ENCODE results near the gene CACNA1D.

The CACNA1D gene

DNA sequence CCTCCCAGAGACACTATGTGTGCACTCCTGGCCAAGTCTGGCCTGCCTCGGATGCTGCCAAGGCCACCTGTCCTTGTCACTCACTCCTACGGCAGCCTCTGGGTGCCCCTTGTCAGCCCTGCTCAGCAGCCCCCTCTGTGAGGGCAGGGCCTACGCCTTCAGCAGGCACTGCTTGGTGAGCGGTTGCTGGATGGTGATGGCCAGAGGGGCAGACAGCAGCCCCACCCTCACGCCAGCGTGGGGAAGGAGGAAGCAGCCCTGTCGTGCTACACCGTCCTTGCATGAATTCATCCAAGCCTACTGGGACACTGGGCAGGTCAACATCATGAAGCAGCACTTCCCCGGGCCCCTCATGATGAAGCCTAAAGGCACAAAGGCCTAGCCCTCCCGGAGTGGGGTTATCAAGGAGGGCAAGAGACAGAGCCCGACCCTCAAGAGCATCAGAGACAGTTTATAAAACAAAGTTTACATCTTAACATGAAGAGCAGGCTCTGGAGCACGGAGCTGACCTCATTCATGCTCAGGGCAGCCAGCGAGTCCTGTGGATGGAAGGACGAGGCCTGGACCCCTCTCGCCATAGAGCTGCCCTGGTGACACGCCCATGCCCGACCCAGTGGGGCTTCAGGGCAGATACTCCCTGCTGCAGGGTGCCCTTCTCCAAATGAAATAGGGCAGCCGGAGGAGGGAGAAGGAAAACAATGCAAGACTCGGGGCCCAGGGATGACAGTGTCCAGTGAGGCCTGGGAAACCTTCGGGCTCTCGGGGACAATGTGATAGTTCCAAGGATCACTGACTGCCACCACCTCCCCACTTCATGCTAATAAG lies 326.6 kb downstream of the CACNA1D start:
- no peak for DNase-seq (ENCODE audit: low read depth in 2 of 2)

DNA sequence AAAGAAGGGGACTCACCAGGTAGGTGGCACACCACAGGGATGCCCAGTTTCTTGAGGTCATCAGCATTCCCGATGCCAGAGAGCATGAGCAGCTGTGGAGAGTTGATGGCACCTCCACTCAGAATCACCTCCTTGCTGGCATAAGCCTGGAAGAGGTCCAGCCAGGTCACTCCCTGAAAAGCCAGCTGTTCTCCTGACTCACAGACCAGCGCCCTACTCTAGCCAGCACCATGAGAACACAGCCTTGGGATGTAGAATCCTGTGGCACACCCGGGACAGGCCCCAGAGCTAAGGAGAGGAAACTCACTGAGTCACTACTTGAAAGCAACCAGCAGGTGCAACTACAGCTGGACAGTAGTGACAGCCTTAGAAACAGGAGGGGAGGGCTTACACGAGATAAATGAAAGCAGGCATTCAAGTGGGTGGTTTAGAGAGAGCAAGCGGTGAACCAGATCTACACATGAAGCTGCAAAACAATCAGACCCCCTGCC lies 327.3 kb downstream of the CACNA1D start:
- no peak for DNase-seq (ENCODE audit: low read depth in 2 of 2)

DNA sequence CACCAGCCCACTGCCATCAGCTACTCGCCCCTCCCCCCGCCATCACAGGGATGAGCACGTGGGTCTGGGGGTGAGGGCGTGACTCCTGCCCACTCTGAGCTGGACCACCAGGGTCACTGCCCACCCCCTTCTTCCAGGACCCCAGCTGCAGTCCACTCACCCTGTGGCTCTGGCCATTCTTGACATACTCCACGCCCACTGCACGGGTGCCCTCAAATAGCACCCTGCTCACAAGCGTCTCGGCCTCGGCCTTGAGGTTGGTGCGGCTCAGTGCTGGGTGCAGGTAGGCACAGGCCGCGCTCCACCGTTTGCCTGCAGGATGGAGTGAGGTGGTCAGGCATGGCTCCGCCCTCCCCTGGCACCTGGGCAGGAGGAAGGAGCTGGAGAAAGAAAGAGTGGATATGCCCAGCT lies 327.9 kb downstream of the CACNA1D start:
- no peak for DNase-seq (ENCODE audit: low read depth in 2 of 2)

DNA sequence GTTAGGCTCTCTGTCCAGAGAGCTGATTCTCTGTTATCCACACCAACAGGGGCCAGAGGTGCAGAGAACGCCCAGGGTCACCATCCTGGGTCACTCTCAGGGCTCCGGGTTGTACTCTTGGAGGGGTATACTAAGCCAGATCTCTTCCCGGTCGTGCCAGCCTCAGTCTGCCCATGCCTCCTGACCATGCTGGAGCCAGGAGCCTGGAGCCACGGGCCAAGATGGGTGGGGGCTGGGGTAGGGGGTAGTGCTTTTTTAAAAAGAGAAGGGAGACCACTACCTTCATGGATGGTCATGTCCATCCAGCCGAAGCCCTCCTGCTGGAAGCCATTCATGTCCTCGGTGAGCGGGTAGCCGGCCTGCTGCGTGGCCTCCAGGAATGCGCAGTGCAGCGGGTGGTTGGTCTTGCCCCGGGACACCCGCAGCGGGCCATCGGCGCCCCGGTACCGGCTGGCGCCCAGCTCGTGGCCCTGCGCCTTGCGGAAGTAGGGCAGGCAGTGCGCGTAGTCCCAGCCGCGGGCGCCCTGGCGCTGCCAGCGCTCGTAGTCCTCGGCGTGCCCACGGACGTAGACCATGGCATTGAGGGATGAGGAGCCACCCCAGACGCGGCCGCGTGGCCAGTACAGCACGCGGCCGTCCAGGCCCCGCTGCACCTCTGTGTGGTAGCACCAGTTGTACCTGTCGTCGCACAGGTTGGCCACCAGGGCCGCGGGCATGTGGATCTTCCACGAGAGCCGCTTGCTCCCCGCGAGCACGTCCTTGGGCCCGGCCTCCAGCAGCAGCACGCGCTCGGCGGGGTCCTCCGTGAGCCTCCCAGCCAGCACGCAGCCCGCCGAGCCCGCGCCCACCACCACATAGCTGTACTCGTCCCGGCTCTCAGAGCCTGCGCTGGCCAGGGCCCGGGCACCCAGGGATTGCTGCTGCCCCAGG lies 328.9 kb downstream of the CACNA1D start:
- DNase-seq (ENCODE audit: low read depth in 2 of 2) = no peak

DNA sequence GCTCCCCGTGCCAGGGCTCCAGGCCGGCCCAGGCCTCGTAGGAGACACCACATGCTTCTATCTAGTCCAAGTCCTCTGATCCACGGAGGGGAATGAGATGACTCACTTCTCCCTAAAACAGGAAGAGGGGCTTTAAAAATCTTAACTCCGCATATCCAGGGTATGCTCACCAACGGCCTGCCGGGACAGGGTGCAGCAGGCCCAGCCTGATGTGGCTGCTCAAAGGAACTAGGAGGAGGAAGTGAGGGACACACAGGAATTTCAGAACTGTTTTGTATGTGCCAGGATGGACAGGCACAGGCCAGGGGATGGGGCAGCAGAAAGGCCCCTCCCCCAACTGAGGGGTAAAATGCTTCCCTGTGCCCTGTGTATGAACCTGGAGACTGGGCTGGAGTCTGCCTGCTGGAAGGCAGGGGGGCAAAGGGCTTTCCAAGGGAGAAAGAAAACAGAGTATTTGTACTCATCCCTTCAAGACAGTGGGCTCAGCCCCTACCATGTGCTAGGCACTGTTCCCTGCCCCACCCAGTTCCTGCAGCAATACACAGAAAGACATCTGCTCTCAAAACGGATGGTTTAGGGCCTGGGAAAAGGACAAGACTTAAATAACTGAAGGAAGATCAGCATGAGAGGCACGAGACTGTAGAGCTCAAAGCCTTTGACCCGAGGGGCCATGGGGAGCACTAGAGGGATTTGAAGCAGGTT lies 329.7 kb downstream of the CACNA1D start:
- no peak for DNase-seq (ENCODE audit: low read depth in 2 of 2)

DNA sequence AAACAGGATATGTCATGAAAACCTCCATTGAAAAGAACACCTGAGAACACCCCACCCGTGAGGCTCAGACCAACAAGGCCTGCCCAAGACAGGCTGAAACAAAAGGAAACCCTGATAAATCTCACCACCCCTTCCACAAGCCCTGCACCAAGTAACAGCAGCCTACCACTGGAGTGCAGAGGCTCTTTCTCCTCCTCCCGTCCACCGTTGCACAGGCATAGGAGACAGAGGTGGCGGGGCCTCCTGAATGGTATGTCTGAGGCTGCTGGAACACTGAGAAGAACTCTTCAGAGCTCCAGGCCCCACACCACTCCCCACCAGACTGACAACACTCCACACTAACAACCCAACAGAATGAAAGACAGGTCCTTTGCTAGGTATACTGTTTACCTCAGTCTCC lies 330.4 kb downstream of the CACNA1D start:
- no peak for DNase-seq (ENCODE audit: low read depth in 2 of 2)

DNA sequence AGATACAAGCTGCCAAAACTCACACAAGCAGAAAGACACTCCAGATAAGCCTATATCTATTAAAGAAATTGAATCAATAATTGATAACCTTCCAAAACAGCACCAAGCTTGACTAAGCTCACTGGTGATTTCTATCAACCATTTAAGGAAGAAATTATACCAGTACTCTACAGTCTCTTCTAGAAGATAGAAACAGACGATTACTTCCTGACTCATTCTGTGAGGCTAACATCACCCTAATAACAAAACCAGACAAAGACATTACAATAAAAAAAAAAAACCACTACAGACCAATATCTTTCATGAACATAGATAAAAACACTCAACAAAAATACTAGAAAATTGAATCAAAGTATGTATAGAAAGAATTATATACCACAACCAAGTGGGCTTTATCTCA lies 331.6 kb downstream of the CACNA1D start:
- DNase-seq (ENCODE audit: low read depth in 2 of 2) = no peak

DNA sequence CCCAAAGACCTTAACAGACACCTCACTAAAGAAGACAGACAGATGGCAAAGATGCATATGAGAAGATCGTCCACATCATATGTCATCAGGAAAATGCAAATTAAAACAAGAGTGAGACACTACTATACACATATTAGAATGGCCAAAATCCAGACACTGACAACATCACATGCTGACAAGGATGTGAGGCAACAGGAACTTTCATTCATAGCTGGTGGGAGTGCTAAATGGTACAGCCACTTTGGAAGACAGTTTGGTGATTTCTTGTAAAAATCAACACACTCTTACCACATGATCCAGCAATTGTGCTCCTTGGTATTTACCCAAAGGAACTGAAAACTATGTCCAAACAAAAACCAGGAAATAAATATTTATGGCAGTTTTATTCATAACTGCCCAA lies 334.2 kb downstream of the CACNA1D start:
- no peak for DNase-seq (ENCODE audit: low read depth in 2 of 2)

DNA sequence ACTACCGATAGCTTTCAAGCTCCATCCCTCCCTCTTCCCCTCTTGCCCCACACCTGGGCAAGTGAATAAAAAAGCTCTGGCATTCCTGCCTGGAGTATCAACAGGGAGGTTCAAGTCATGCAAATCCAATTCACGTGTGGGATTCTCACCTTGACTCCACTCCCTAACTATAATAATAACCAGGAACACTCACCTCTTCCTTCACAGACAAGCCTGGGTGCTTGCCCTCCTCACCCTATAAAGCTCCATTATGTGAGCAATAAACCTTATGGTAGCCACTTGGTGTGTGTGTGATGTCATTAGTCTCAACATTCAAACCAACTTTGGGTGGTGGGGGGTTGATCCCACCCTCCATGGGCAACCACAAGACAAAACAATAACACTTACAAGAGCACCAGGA lies 335.2 kb downstream of the CACNA1D start:
- DNase-seq (ENCODE audit: low read depth in 2 of 2) = no peak

DNA sequence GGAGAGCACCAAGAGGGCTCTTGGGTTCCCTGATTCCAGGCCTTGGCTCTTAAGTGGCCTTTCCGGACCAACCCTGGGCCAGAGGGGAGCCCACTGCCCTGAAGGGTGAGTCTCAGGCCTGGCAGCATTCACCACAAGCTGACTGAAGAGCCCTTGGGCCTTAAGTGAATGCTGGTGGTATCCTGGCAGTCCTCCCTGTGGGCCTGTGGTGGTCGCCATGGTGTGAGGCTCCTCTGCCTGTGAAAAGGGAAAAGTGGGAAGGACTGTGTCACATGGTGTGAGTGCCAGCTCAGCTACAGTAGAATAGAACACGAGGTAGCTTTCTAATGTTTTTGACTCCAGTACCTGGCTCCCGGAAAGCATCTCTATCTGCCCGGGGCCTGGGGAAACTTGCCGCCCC lies 336.5 kb downstream of the CACNA1D start:
- DNase-seq (ENCODE audit: low read depth in 2 of 2) = no peak

DNA sequence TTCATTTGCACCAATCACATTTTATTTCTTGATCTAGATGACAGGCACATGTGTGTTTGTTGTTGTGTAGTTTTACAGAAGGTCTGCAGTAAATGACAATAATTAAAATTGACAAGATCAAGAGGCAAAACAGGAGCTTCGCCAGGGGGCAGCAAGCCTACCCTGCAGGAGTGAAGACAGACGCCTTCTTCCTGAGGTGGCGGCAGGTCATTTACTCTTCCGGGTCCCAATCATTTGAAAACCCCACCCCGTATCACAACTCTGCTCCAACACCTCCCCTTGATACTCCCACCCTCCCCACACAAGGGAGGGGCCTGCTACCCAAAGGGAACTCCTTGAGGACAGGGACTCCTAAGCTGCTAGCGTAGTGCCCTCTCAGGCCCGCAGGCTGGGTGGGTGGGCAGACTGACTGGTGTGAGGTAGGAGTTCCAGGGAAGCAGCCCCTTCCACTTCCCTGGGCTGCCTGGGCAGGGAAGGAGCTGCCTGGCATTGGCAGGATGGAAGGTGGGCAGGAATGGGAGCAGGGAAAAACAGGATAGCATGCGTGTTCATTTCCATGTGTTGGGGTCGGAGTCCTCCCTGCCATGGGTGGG lies 338.7 kb downstream of the CACNA1D start:
- DNase-seq (ENCODE audit: low read depth in 2 of 2) = no peak

DNA sequence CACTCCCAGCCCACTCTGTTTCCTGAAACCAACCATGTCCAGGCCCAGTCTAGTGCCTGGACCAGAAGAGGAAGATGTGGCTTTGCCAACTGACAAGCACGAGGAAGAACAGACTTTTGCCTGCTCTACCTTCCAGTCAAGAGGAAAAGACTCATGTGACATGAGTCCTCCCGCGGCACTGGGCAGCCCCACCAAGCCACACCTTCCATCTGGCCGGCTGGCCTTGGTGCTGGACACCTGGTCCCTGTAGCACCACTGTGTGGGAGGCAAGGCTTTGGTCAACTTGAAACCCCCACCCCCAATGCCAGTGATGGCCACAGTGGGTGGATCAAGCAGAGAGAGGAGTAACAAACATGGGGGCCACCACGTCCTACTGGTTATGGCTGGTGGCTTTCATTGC lies 339.3 kb downstream of the CACNA1D start:
- DNase-seq (ENCODE audit: low read depth in 2 of 2) = no peak

DNA sequence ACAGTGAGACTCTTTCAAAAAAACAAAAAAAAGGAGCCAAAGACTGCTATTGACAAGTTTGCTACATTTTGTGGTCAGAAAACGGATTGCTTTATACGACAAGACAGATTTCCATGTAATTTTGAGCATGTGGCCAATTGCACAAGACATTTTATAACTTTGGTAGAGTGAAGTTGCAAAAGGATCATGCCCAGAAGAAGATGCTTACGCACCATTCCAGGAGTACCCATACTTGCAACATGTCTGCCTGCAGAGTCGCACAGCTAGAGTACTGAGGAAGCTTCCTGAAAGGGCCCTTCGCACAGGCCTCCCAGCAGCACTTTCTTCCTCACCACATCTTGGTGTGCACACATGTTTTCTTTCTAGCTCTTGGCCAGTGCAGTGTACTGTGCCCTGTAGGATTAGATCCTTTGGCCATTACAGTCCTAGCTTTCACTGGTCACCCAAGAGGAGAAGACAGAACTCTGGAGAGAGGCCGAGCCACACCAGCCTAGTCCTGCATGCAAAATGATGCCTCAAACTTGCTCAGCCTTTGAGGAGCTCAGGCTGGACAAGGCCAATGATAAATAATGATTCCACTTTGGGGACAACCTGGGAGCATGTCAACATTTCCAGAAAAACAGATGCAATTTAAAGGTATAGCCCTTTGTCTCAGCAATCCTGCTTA lies 340.2 kb downstream of the CACNA1D start:
- DNase-seq (ENCODE audit: low read depth in 2 of 2) = no peak

DNA sequence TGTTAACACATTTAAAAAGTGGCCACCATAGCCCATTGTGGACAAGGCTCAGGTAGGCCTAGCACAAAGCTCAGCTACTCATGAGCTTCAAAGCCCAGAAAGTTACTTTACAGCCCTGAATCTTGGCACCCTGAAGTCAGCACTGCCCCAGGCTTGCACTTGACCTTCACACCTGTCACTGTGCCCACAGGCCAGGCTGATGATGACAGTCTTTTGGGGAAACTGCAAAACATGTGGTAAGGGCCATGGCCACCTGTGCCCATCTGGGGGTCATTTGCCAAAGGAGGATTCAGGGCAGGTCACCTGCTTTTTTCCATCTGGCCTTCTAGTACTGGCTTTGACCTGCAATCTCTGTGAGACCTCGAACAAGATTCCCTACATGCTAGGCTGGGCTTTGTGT lies 340.8 kb downstream of the CACNA1D start:
- DNase-seq (ENCODE audit: low read depth in 2 of 2) = no peak

DNA sequence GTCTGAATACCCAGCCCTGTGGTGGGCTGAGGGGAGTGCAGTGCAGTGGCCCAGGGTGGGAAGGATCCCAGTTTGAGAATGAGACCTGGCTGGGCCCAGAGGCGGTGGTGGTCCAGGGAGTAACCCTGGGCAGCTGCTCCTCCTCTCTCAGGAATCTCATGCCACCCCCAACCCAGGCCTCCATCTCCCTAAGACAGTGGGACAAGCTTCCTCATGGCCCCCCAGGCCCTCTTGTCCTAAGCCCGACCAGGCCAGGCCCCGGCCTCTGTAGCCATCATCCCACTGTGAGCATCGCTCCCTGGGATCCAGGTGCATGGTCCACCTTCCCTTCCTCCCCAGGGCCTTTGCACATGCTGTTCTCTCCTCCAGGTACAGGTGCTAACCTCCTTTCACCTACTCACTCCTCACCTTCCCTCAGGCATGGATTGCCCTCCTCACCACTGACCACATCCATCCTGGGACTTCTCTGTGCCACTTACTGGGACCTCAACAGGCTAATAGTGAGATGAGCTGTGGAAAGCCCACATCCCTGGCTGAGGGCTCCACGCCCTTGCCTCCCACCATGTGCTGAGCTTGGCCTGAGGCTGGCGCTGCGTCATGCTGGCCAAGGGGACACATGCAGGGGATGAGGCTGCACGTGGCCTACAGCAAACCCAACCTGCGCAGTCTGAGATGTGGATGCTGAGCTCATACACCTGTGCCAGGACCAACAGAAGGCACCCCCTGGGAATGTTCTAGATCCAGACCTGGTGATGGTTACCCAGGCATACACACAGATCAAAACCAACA lies 341.9 kb downstream of the CACNA1D start:
- no peak for DNase-seq (ENCODE audit: low read depth in 2 of 2)

DNA sequence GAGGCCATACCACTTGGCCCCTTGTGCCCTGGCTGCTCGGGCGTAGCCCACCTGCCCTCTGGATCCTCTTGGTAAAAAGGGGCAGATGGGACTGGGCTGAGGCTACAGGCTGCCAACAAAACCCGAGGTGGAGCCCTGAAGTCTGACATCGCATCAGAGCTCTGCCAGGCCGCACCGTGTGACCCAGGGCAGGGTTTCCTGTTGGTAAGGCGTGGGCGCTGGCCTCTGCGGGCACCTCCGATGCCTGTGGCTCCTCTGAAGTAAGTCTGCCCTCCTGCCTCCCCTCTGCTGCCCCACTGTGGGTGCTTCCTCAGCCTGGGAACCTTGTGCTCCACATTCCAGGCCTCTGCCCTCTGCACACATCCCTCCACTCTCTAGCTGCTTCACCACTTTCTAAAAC lies 342.9 kb downstream of the CACNA1D start:
- no peak for DNase-seq (ENCODE audit: low read depth in 2 of 2)

DNA sequence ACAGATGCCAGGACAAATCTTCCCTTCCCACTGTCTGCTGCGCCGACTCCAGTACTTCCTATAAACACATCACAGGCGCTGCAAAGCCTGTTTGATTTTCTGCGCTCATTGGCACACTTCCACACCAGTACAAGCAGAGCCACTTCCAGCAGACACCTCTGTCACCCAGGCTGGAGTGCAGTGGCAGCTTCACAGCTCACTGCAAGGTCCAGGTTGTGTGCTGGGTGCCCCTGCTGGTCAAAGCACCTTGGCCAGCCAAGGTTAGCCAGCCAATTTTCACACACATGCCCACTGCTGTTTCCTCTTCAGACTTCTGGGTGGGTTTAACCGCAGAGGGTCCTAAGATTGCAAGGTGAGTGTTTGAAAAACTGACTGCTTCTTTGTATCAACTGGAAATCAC lies 346.9 kb downstream of the CACNA1D start:
- no peak for DNase-seq (ENCODE audit: low read depth in 2 of 2)

DNA sequence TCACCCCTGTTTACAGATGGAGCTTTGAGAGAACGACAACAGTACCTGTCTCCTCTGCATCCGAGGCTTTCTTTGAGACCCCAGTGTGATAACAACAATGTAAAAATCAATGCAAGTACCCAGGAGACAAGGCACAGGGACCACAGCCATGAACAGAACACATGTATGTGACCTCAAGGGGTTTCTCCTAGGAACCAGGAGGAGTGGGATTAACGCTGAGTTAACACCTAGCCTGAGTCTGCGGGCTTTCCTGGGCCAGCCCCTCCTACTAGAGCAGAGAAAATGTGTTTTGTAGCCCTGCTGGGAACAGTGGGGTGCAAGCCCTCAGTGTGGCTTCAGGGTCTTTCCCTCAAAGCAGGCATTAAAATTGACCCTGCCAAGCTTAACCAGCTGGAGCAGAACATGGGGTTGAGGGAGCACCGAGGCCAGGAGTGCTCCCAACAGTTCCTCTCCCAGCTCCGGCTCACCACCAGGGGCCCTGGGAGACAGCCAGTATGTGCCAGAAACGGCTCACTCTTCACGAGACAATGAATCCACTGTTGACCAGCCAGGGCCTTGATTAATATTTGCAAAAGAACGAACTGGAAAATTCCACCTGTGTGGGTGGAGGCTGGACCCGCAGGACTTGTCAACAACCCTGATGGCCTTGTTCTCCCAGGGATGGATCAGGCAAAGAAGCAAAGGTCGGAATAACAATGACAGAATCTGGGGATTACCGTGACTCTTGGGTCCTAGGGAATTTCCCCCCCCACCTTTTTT lies 348.2 kb downstream of the CACNA1D start:
- DNase-seq (ENCODE audit: low read depth in 2 of 2) = no peak
